NK-92 (cell line): ENCODE results near the gene XRCC2.
"Not testable (repeated sequence)": the region's sequence is repeated elsewhere in the genome, so short reads cannot be mapped to it uniquely, and the experiment has no call there.

Source experiments
- DNase-seq: peaks from one replicate; lab custom pipeline; 2025; ENCODE audit not compliant: unreplicated experiment; lab: John Stamatoyannopoulos, UW

XRCC2 gene

GRCh38 chr7:152675759-152676636 lies at the start of gene XRCC2:
TSS of gene XRCC2 (minus strand) at chr7:152676141. CDS start at chr7:152676079, 62 bp downstream.
- peak; percentile 69 for DNase-seq

- DNase-seq, result no peak
These were observed 47.4 kb upstream of the XRCC2 start for GRCh38 chr7:152723364-152723763.

- not testable (repeated sequence) for DNase-seq
These were observed 36.6 kb upstream of the XRCC2 start for GRCh38 chr7:152712412-152713042.

GRCh38 chr7:152711444-152711944 lies 35.6 kb upstream of the XRCC2 start:
- DNase-seq, result no peak

GRCh38 chr7:152710153-152710442 lies 34.2 kb upstream of the XRCC2 start:
- DNase-seq, result no peak

- no peak for DNase-seq
These were observed 33.6 kb upstream of the XRCC2 start for GRCh38 chr7:152709287-152710152.

GRCh38 chr7:152704796-152705384 lies 28.9 kb upstream of the XRCC2 start:
- no peak for DNase-seq

GRCh38 chr7:152699079-152699478 lies 23.1 kb upstream of the XRCC2 start:
- no peak for DNase-seq

- not testable (repeated sequence) for DNase-seq
These were observed 21.5 kb upstream of the XRCC2 start for GRCh38 chr7:152697268-152697974.

GRCh38 chr7:152692196-152692595 lies 16.3 kb upstream of the XRCC2 start:
- DNase-seq, result not testable (repeated sequence)

GRCh38 chr7:152683297-152683696 lies 7.4 kb upstream of the XRCC2 start:
- no peak for DNase-seq

- DNase-seq, result no peak
These were observed 2.1 kb upstream of the XRCC2 start for GRCh38 chr7:152677808-152678670.

GRCh38 chr7:152674860-152675758 lies 832 bp downstream of the XRCC2 start:
- DNase-seq, result no peak

GRCh38 chr7:152673897-152674296 lies 2.0 kb downstream of the XRCC2 start:
- no peak for DNase-seq

GRCh38 chr7:152672626-152673025 lies 3.3 kb downstream of the XRCC2 start:
- no peak for DNase-seq

- DNase-seq, result no peak
These were observed 6.2 kb downstream of the XRCC2 start for GRCh38 chr7:152669758-152670157.

- no peak for DNase-seq
These were observed 7.0 kb downstream of the XRCC2 start for GRCh38 chr7:152668975-152669374.

- DNase-seq, result no peak
These were observed 8.0 kb downstream of the XRCC2 start for GRCh38 chr7:152667958-152668357.
